Kidney glomerular epithelial cell (primary cell): Measurements from ENCODE around the gene CAPN15.
"Not testable (repeated sequence)": the region's sequence is repeated elsewhere in the genome, so short reads cannot be mapped to it uniquely, and the experiment has no call there.

Experiments used
- DNase-seq: peaks from one replicate; lab custom pipeline; 2025; lab: John Stamatoyannopoulos, UW

The CAPN15 gene

DNA sequence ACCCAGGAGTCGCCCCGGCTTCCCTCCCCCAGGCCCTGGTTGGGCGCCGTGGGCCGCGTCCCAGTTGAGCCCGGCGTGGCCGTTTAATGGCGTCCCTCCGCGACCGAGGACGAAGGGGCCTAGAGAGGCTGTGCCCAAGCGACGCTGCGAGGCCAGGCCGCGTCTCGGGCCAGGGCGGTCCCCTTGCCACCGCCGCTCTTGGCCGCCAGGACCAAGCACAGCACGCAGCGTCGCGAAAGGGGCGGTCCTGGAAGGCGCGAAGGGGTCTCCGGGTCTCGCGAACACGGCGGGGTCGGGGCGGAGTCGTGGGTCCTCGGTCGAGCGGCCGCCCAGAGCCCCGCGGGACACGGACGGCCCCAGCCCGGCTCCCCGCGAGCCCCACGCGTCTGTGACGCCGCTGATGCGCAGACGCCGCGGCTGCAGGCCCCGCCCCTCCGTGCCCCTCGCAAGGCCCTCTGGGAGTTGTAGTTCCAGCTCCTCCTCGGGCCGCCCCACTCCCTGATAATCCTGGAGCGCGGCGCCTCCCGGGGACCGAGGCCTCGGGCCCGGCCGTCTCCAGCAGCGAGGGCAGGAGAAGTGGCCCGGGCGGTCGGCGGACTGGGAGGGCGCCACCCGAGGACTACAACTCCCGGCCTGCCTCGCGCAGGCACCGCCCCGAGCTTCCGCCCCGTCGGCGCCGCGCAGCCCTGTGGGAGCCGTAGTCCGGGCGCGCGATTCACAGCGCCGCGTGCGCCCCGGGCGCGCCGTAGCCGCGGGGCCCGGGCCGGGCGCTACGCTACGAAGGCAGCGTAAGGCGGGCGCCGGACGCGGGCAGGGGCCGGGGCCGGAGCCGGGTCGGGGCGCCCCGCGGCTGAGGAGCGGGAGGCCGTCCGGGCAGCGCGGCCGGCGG lies at the start of gene CAPN15:
TSS of gene CAPN15 (plus strand) at position 698 of the 889 bp plus-strand sequence. CDS start 19,127 bp downstream, outside the sequence.
- DNase-seq = peak; percentile 90

DNA sequence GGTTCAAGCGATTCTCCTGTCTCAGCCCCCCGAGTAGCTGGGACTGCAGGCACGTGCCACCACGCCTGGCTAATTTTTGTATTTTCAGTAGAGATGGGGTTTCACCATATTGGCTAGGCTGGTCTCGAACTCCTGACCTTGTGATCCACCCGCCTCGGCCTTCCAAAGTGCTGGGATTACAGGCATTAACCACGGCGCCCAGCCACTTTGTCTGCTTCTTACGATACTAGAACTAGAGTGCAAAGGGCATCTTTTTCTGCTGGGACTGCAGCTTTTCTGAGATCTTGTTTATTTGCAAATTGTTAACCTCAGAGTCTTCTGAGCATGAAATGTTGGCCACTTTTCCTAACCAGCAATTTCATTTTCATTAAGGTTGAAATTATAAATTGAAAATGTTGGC lies 49.2 kb upstream of the CAPN15 start:
- not testable (repeated sequence) for DNase-seq

DNA sequence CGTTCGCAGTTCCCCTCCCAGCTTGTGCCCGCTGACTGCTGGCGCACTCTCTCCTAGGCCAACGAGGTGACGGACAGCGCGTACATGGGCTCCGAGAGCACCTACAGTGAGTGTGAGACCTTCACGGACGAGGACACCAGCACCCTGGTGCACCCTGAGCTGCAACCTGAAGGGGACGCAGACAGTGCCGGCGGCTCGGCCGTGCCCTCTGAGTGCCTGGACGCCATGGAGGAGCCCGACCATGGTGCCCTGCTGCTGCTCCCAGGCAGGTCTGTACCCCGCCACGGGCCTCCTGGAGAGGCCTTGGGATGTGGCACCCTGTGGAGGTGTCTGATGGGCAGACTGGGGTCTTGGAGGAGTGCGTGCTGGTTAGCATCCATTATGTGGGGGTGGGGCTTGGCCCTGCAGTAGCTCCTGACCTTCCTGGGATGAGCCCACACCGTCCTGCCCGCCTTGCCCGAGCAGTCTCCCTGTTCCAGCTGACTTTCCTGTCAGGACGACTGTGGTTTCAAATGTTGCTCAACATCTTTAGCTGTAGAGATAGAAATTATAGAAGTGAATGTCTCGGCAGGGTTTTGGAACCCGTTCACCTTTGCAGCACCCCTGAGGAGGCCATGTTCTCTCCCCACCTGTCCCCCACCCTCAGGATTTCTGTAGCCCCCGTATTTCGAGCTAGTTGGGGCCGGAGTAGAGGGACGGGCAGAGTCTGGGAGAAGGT lies 44.9 kb upstream of the CAPN15 start:
- DNase-seq = no peak

GRCh38 chr16:483341-484075 lies 44.0 kb upstream of the CAPN15 start:
- DNase-seq = no peak

- DNase-seq = no peak
These were observed 37.9 kb upstream of the CAPN15 start for GRCh38 chr16:489606-490005.

- no peak for DNase-seq
These were observed 36.7 kb upstream of the CAPN15 start for GRCh38 chr16:490768-491167.

DNA sequence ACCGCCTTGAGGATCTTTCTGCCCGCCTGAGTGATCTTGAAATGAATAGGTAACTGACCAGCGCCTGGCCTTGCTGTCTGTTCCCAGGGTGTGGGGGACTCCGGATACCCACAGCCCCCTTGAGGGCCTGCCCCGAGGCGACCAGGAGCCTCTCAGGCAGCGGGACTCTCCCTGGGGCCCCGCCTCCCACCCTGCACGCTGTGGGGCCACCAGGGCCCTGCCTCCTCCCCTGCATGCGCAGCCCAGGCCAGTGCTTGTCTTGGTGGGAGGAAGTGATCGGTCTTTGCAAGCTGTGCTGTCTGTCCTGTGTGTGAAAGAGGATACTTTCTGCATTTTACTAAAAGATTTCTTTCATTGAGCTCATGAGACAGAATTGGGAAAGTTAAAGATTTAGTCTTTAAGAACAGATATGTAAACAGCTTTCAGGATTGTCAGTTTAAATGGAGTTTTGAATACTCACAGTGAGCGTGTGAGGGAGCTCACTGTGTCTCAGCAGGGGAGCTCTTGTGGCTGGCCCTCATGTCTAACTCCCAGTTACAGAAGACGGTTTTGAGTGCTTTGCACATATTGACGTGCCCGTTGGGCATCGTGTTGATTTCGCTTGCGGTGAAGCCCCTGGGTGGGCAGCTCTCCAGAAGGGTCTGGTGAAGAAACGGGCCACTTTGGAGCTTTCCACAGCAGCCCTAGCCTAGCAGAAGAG lies 36.1 kb upstream of the CAPN15 start:
- no peak for DNase-seq

GRCh38 chr16:492211-492875 lies 35.2 kb upstream of the CAPN15 start:
- no peak for DNase-seq

- DNase-seq = not testable (repeated sequence)
These were observed 32.8 kb upstream of the CAPN15 start for GRCh38 chr16:494676-495075.

GRCh38 chr16:495127-495748 lies 32.3 kb upstream of the CAPN15 start:
- no peak for DNase-seq

- no peak for DNase-seq
These were observed 31.2 kb upstream of the CAPN15 start for GRCh38 chr16:496097-496886.

DNA sequence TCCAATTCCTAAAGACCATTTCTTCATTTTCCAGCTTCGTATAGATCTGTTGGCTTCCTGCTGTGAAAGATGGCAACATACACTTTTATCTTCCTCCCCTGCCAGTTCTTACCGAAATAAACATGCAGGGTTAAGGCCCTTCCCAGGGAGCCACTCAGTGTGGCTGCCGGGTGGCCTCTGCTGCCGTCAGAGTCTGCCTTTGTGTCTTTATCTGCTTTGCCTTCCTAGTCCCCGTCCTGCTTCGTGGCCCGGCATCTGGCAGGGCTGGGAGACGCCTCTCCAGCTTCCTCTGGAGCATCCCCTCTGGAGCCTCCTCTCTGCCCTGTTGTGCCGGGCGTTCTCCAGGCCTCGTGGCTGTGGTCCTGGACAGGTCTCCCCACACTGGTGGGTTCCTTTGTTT lies 30.3 kb upstream of the CAPN15 start:
- no peak for DNase-seq

GRCh38 chr16:499924-500323 lies 27.6 kb upstream of the CAPN15 start:
- DNase-seq = no peak

DNA sequence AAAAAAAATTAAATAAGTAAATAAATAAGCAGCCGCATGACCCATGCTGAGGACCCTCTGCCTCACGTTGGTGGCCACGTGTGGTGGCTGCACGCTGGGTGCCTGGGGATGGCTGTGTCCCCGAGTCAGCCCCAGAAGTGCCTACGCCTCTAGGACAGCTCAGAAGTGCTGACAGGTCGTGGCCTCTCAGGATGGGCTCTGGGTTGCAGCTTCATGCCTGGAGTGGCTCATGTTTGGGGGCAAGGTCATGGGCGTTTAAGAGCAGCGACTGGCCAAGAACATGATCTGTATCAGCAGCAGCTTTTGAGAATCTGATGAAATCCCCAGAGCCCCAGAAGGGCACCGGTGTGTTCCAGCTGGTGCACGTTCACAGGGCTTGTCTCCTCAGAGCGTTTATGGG lies 26.8 kb upstream of the CAPN15 start:
- no peak for DNase-seq

DNA sequence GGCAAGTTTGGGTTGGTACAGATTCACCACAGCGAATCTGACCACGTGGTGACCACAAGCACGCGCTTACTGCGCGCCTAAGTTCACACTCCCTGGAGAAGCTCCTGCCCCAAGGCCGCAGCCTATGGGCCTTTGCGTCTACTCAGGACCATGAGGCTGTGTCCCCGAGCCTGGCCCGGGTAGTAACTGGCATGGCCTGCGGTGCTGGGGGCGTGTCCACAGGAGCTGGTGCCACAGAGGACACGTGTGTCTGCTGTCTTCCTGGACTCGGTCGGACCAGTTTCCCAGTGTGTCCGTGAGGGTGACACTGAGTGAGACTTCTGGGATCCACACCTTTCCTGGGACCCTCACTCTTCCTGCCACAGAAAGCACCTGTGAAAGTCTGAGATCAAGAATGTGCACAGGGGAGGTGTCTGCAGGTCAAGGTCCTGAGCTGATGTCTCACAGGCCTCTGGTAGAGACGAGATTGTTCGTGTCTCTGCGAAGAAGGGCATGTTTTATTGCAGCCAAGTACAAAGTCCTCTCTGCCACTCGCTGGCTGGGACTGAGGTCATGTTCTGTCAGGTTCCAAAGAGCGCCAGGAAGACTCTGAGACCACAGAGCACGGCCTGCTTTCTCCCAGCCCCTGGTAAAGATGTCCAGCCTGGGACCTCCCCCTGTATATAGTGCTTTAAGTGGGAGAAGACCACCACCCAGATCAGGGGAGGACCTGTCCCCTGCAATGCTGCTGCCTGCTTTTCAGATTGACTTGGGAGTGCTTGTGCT lies 25.2 kb upstream of the CAPN15 start:
- no peak for DNase-seq

DNA sequence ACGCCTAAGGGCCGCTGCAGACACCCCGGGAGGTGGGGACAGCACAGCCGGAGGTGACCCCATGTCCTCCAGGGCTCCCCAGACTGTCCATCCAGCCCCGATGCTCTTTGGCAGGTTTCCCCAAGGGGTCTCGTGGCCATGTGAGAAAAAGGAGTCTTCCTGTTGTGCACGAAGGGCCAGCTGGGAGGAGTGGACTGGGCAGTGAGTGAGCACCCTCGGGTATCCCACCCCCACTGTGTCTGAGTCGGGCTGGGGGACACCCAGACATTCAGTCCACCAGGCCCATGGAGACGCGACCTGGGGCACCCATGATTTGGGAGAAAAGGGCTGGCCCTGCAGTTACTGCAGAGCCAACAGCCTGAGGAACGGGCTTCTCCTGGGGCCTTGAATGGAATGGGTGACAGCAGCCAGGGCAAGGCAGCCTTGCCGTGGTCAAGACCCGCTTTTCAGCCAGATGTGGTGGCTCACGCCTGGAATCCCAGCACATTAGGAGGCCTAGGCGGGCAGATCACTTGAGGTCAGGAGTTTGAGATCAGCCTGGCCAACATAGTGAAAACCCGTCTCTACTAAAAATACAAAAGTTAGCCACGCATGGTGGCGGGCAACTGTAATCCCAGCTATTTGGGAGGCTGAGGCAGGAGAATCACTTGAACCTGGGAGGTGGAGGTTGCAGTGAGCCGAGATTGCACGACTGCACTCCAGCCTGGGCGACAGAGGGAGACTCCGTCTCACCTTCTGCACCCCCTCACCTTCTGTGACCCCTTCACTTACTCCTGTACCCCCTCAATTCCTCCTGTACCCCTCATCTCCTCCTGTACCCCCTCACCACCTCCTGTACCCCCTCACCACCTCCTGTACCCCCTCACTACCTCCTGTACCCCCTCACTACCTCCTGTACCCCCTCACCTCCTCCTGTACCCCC lies 24.1 kb upstream of the CAPN15 start:
- DNase-seq = no peak

DNA sequence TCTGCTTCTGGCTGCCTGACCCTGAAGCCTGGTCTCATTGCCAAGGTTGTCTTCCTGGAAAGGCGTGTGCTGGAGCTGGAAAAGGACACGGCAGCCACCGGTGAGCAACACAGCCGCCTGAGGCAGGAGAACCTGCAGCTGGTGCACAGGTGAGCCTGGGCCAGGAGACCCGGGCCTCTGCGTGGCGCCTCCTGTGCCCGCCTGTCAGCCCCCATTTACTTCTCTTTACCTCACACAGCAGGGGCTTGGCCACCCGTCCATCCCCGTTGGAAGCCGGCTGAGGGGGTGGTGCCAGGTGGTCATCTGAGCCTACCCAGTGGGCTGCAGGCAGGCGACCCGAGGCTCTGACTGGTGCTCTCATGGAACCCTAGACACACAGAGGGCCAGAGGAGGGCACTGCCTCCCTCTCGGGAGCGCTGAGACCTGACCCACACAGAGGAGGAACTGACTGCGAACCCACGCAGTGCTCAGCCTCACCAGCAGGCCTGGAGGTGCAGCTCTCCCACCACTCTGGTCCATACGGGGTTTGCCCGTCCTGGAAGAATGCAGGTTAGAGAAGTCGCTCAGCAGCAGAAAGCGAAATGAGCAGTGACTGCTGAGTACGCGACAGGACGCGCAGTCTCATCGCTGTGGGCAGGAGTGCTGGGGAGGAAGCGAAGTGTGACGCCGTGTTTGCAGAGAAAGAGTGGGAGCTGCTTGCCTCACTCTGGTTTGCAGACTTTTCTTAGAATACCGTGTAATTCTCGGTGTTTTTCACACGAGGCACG lies 21.9 kb upstream of the CAPN15 start:
- no peak for DNase-seq

DNA sequence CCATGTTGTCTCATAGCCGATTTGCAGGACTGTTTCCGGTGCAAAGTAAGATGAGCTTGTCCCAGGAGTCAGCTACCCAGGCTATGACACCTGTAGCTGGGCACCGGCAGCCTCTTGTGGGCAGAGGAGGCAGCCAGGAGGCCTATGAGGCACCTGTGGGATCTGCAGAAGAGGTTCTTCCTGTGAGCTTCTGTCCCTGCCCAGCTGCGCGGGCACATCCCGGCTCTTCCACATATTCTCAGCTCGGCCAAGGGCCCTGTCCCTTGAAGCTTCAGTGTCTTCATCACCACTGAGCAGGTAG lies 21.3 kb upstream of the CAPN15 start:
- DNase-seq = no peak
